Mesenchymal stem cell (in vitro differentiated cells and primary cell): Measurements from ENCODE around the gene CPNE5.

ENCODE experiments used
- DNase-seq: peaks from one replicate; pipeline ENCODE4 v3.0.0-alpha.2; 2013
- H2AFZ ChIP-seq: one replicate; pipeline ENCODE4 v1.6.1; 2013; ENCODE audit warnings: low read depth, mild to moderate bottlenecking, control low read depth, inconsistent platforms, low read length, moderate library complexity
- H2AK5ac ChIP-seq: 2 replicates; pipeline ENCODE4 v1.6.1; 2013; ENCODE audit warnings: low read length, moderate library complexity, mild to moderate bottlenecking, inconsistent platforms; ENCODE audit not compliant: severe bottlenecking
- H2BK120ac ChIP-seq: one replicate; pipeline ENCODE4 v1.6.1; 2013; ENCODE audit warnings: low read depth, mild to moderate bottlenecking, inconsistent platforms, low read length, moderate library complexity
- H2BK12ac ChIP-seq, 2 experiments: one replicate each; pipeline ENCODE4 v1.6.1; 2013; ENCODE audit warnings: inconsistent platforms in 2 of 2, low read length in 2 of 2, mild to moderate bottlenecking in 2 of 2, moderate library complexity in 2 of 2, control low read depth in 1 of 2
- H2BK15ac ChIP-seq: one replicate; pipeline ENCODE4 v1.6.1; 2013; ENCODE audit warnings: mild to moderate bottlenecking, low read depth, inconsistent platforms; ENCODE audit not compliant: poor library complexity, severe bottlenecking
- H2BK5ac ChIP-seq: 2 replicates; pipeline ENCODE4 v1.6.1; 2013; ENCODE audit warnings: low read depth, mild to moderate bottlenecking, low read length, control low read depth, inconsistent platforms; ENCODE audit not compliant: poor library complexity, severe bottlenecking
- H3K14ac ChIP-seq, 2 experiments: one replicate each; pipeline ENCODE4 v1.6.1; 2013; ENCODE audit warnings: inconsistent platforms in 2 of 2, low read length in 2 of 2, control low read depth in 1 of 2, mild to moderate bottlenecking in 1 of 2, moderate library complexity in 1 of 2
- H3K18ac ChIP-seq, 2 experiments: one replicate each; pipeline ENCODE4 v1.6.1; 2013; ENCODE audit warnings: inconsistent platforms in 2 of 2, low read length in 2 of 2, control low read depth in 1 of 2, low read depth in 1 of 2, mild to moderate bottlenecking in 1 of 2
- H3K23ac ChIP-seq, 2 experiments: one replicate each; pipeline ENCODE4 v1.6.1; 2013; ENCODE audit warnings: inconsistent platforms in 2 of 2, low read length in 2 of 2, mild to moderate bottlenecking in 2 of 2, moderate library complexity in 2 of 2, control low read depth in 1 of 2
- H3K27ac ChIP-seq: 2 replicates; pipeline ENCODE4 v1.5.1; 2013; ENCODE audit warnings: mild to moderate bottlenecking, moderate library complexity, low read length, control low read depth, inconsistent platforms; ENCODE audit not compliant: poor library complexity, severe bottlenecking
- H3K27me3 ChIP-seq, 2 experiments: 2 replicates each; pipeline versions ENCODE4 v1.6.1 to v1.7.0; 2013; ENCODE audit warnings: low read length in 2 of 2, mild to moderate bottlenecking in 2 of 2, moderate library complexity in 2 of 2, control low read depth in 1 of 2, inconsistent platforms in 1 of 2; ENCODE audit not compliant: control insufficient read depth in 1 of 2, insufficient read depth in 1 of 2
- H3K36me3 ChIP-seq, 2 experiments: 2 replicates each; pipeline versions ENCODE4 v1.6.1 to v1.7.0; 2013; ENCODE audit warnings: low read length in 2 of 2, control low read depth in 1 of 2, inconsistent platforms in 1 of 2, low read depth in 1 of 2, mild to moderate bottlenecking in 1 of 2; ENCODE audit not compliant: insufficient read depth in 2 of 2, control insufficient read depth in 1 of 2
- H3K4ac ChIP-seq, 2 experiments: one replicate each; pipeline ENCODE4 v1.6.1; 2013; ENCODE audit warnings: inconsistent platforms in 2 of 2, low read length in 2 of 2, mild to moderate bottlenecking in 2 of 2, moderate library complexity in 2 of 2, control low read depth in 1 of 2, low read depth in 1 of 2
- H3K4me1 ChIP-seq: 2 replicates; pipeline ENCODE4 v1.6.1; 2013; ENCODE audit warnings: low read depth, low read length, control low read depth; ENCODE audit not compliant: control insufficient read depth, insufficient read depth
- H3K4me2 ChIP-seq: 2 replicates; pipeline ENCODE4 v1.6.1; 2013; ENCODE audit warnings: low read length, mild to moderate bottlenecking, inconsistent platforms; ENCODE audit not compliant: poor library complexity, severe bottlenecking
- H3K4me3 ChIP-seq, 2 experiments: 2 replicates each; pipeline versions ENCODE4 v1.5.1 to v1.7.0; 2013; ENCODE audit warnings: low read length in 2 of 2, mild to moderate bottlenecking in 2 of 2, control low read depth in 1 of 2, low read depth in 1 of 2; ENCODE audit not compliant: insufficient read depth in 1 of 2
- H3K79me1 ChIP-seq: replicated peaks from 2 replicates; pipeline ENCODE4 v1.6.1; 2013; ENCODE audit warnings: mild to moderate bottlenecking, control low read depth, low read length, inconsistent platforms; ENCODE audit not compliant: poor library complexity, severe bottlenecking
- H3K9ac ChIP-seq: 2 replicates; pipeline ENCODE4 v1.7.0; 2013; ENCODE audit warnings: mild to moderate bottlenecking, low read length, moderate library complexity
- H3K9me3 ChIP-seq: 2 replicates; pipeline ENCODE4 v1.7.0; 2013; ENCODE audit warnings: mild to moderate bottlenecking, low read length; ENCODE audit not compliant: control insufficient read depth
- H4K8ac ChIP-seq: one replicate; pipeline ENCODE4 v1.6.1; 2013; ENCODE audit warnings: inconsistent platforms, mild to moderate bottlenecking, low read length, moderate library complexity
- H4K91ac ChIP-seq: one replicate; pipeline ENCODE4 v1.6.1; 2013; ENCODE audit warnings: mild to moderate bottlenecking, low read length, inconsistent platforms
- WGBS: methylation state at CpG from one replicate; pipeline ENCODE4 v1.1.7; 2013; ENCODE audit warnings: mixed read lengths; 5-methylcytosine and 5-hydroxymethylcytosine counted together

CPNE5 gene

DNA sequence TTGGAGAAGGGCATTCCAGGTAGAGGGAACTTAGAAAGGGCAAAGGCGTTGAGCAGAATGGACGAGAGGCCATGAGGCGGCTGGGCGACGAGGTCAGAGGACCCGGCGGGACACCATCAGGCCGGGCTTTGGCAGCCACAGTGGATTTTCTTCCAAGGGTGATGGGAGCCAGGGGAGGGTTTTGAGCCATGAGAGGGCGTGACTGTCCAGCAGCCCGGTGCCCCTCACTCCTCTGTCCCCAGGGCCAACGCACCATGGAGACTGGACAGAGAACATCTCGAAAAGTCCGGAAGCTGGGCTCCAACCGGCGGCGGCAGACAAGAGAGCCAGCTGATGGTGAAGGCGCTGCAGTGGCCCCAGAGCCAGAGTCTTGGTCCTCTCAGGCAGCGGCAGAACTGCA, 135.3 kb downstream of the CPNE5 start:
- no peaks in the 10 kb centered on the region for H3K9me3 ChIP-seq
- 91% methylated on average over 18 of the region's 18 CpGs for WGBS

DNA sequence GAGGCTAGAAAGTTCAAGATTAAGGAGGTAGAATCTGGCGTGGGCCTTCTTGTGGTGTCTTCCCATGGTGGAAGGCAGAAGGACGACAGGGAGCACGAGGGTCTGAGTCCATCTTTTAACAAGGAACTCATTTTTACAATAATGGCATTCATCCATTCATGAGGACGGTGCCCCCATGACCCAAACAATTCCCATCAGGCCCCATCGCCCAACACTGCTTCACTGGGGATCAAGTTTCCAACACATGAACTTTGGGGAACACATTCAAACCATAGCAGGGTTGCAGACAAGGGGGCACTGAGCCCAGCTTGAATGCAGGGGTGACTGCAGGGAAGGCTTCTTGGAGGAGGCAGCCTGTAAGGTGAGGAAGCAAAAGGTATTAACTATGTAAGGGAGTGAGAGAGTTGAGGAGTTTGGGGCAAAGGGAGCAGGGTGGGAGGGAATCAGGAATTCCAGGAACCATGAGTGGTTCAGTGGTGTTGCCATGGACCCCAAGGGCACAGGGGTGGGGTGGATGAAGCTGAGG, 136.1 kb downstream of the CPNE5 start:
- Histone ChIP-seq H3K27me3 (peaks cover 15 to 17% of the 10 kb centered on the region in 2 experiments), H3K79me1 (no peaks in the 10 kb centered on the region), H4K91ac (no peak overlapping the region), H3K4me1 (peaks cover 4% of the 10 kb centered on the region), H2AK5ac (no peak overlapping the region), H3K4me3 (peak overlapping the region in 1 of 2 experiments; percentile 4), H3K4ac (no peak overlapping the region), H2AFZ (no peak overlapping the region), H4K8ac (no peak overlapping the region), H3K9ac (no peak overlapping the region), H3K23ac (no peak overlapping the region), H3K9me3 (no peaks in the 10 kb centered on the region), H3K27ac (no peak overlapping the region), H2BK5ac (no peak overlapping the region), H3K4me2 (no peak overlapping the region), H2BK15ac (no peak overlapping the region), H3K36me3 (no peaks in the 10 kb centered on the region), H2BK120ac (no peak overlapping the region), H3K18ac (no peak overlapping the region), H2BK12ac (no peak overlapping the region), H3K14ac (no peak overlapping the region)
- 90% methylated on average over 5 of the region's 5 CpGs for WGBS
- DNase-seq, result no peak

More for the DNA sequence above, 135.3 kb downstream of the CPNE5 start:
- Histone ChIP-seq H2BK12ac (no peak overlapping the region), H3K18ac (no peak overlapping the region), H2BK120ac (no peak overlapping the region), H3K36me3 (no peaks in the 10 kb centered on the region), H3K4ac (no peak overlapping the region), H4K91ac (no peak overlapping the region), H3K79me1 (no peaks in the 10 kb centered on the region), H2AK5ac (no peak overlapping the region), H2BK15ac (no peak overlapping the region), H2AFZ (no peak overlapping the region), H3K4me3 (no peak overlapping the region), H3K9ac (no peak overlapping the region), H3K27me3 (peaks cover 15 to 17% of the 10 kb centered on the region in 2 experiments), H3K27ac (no peak overlapping the region), H3K4me1 (peaks cover 4% of the 10 kb centered on the region), H3K14ac (no peak overlapping the region), H2BK5ac (no peak overlapping the region), H3K23ac (no peak overlapping the region), H4K8ac (no peak overlapping the region), H3K4me2 (no peak overlapping the region)
- no peak for DNase-seq

DNA sequence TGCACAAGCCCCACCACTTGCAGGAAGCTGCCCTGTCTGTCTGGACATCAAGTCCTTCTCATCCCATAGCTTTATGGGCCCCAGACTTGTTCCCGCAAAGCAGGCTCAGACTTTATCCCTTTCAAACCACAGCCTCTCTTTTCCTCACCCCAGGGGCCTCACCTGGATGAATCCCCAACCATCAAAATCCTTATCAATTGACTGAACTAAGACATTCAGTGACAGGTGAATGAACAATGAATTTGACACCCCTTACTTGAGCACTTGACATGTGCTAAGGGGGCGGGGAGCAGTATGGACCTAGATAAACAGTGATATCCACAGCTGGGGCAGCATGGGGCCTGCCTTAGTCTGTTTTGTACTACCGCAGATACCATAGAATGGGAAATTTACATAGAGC, 136.6 kb downstream of the CPNE5 start:
- Histone ChIP-seq H3K4me3 (no peak overlapping the region), H3K79me1 (no peaks in the 10 kb centered on the region), H3K23ac (no peak overlapping the region), H3K27ac (no peak overlapping the region), H4K8ac (no peak overlapping the region), H3K14ac (no peak overlapping the region), H3K9me3 (no peaks in the 10 kb centered on the region), H4K91ac (no peak overlapping the region), H3K18ac (no peak overlapping the region), H2BK120ac (no peak overlapping the region), H3K4me1 (peaks cover 4% of the 10 kb centered on the region), H2AFZ (no peak overlapping the region), H2BK12ac (no peak overlapping the region), H3K4me2 (no peak overlapping the region), H3K36me3 (no peaks in the 10 kb centered on the region), H2AK5ac (no peak overlapping the region), H3K27me3 (peaks cover 15 to 17% of the 10 kb centered on the region in 2 experiments), H2BK5ac (no peak overlapping the region), H3K9ac (no peak overlapping the region), H3K4ac (no peak overlapping the region), H2BK15ac (no peak overlapping the region)
- WGBS, result 100% methylated on average over 3 of the region's 3 CpGs
- no peak for DNase-seq

DNA sequence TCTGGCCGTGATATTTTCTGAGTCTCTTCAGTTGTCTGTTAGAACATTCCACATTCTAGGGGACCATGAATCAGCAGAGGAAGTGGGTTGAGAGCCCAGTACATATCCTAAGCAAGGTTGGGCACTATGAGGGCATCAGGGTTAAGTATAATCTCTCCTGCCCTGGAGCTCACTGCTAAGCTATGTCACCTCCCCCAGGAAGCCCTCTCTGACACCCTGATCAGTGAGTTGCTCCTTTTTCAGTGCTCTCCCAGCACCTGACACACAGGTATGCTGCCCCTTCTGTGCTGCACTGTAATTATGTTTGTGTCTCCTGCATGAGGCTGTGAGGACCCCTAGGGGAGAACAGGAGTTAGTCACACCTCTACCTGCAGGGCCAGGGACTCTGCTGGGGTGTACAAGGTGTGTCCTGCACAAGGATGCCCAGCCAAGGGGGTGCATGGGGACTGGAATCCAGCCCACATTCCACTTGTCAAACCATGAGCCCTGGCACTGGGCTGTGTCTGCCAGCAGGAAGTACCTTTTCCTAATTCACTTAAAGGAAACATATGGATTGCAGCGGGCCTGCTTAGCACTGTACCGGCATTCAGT, 137.7 kb downstream of the CPNE5 start:
- WGBS, result 74% methylated on average over 3 of the region's 3 CpGs
- H3K4me1 ChIP-seq, result peaks cover 4% of the 10 kb centered on the region
- H4K91ac ChIP-seq, result no peak overlapping the region
- no peak for DNase-seq
- H3K9me3 ChIP-seq, result peaks cover 7% of the 10 kb centered on the region
- H3K4ac ChIP-seq, result no peak overlapping the region
- H4K8ac ChIP-seq, result no peak overlapping the region
- H3K4me2 ChIP-seq, result no peak overlapping the region
- no peak overlapping the region for H3K27ac ChIP-seq
- no peak overlapping the region for H3K23ac ChIP-seq
- H2BK12ac ChIP-seq, result no peak overlapping the region
- no peak overlapping the region for H3K18ac ChIP-seq
- H3K9ac ChIP-seq, result no peak overlapping the region
- no peaks in the 10 kb centered on the region for H3K79me1 ChIP-seq
- H3K4me3 ChIP-seq, result no peak overlapping the region
- peak overlapping the region; percentile 49 for H2BK15ac ChIP-seq
- H2AFZ ChIP-seq, result no peak overlapping the region
- no peak overlapping the region for H2BK120ac ChIP-seq
- no peak overlapping the region for H3K14ac ChIP-seq
- H2AK5ac ChIP-seq, result no peak overlapping the region
- H3K36me3 ChIP-seq, result no peaks in the 10 kb centered on the region
- H2BK5ac ChIP-seq, result no peak overlapping the region
- H3K27me3 ChIP-seq, result peaks cover 15 to 17% of the 10 kb centered on the region in 2 experiments
